Activated CD8-positive, alpha-beta T cell treated with anti-CD3 and anti-CD28 coated beads for 36 hours (primary cell): ENCODE measurements around the gene TATDN2. TPM values are rescaled to one million over a fixed set of nuclear protein-coding genes. Genes with fewer than 3 reads are reported as not detected.
A peak's percentile ranks its signal among the peaks of the same experiment; 100 is the strongest.

Source experiments
- ATAC-seq: fragments of 200-7000 bp; cut with Tn5 transposase; one replicate; pipeline ENCODE4 v1.10.0; 2021; ENCODE audit warnings: mild to moderate bottlenecking, moderate library complexity
- CTCF ChIA-PET: fragments of 350-600 bp; sonication (Branson Sonifier 250); formaldehyde crosslinking; loops from one replicate; lab custom pipeline; 2021; ENCODE audit warnings: antibody characterized with exemption; lab: Charles Lee
- POLR2A ChIA-PET: fragments of 350-600 bp; sonication (Branson Sonifier 250); formaldehyde crosslinking; loops from one replicate; lab custom pipeline; 2021; ENCODE audit warnings: antibody characterized with exemption; lab: Charles Lee
- DNase-seq: peaks from one replicate; pipeline ENCODE4 v3.0.0-alpha.2; 2020
- H3K27ac Mint-ChIP-seq: one replicate; pipeline ENCODE4 v1.8.0; 2021; ENCODE audit warnings: mild to moderate bottlenecking, mixed read lengths
- H3K27me3 Mint-ChIP-seq: one replicate; pipeline ENCODE4 v1.8.0; 2021; ENCODE audit warnings: mixed read lengths
- H3K36me3 Mint-ChIP-seq: one replicate; pipeline ENCODE4 v1.8.0; 2021; ENCODE audit warnings: low read depth, mixed read lengths
- H3K4me1 Mint-ChIP-seq: one replicate; pipeline ENCODE4 v1.8.0; 2021; ENCODE audit warnings: low read depth, mixed read lengths
- H3K4me3 Mint-ChIP-seq: one replicate; pipeline ENCODE4 v1.8.0; 2021; ENCODE audit warnings: mild to moderate bottlenecking, moderate library complexity, mixed read lengths
- H3K9me3 Mint-ChIP-seq: one replicate; pipeline ENCODE4 v1.8.0; 2021; ENCODE audit warnings: mixed read lengths
- CTCF ChIP-seq: fragments of 200-600 bp; IDR thresholded peaks from one replicate; pipeline ENCODE4 v1.8.0; 2022; ENCODE audit warnings: antibody characterized with exemption, mild to moderate bottlenecking
- intact Hi-C: fragments of 100-400 bp; cut with micrococcal nuclease; formaldehyde crosslinking; loops from one replicate; pipeline ENCODE4 v1.10.0; 2022
- total RNA-seq, 2 experiments: library from RNA; stranded (reverse); gene quantifications; one replicate each; pipeline ENCODE4 v1.2.3, GENCODE V29; 2021

The TATDN2 gene
- total RNA-seq, 2 experiments from 2014 or later = 37.1 to 38.5 TPM

DNA sequence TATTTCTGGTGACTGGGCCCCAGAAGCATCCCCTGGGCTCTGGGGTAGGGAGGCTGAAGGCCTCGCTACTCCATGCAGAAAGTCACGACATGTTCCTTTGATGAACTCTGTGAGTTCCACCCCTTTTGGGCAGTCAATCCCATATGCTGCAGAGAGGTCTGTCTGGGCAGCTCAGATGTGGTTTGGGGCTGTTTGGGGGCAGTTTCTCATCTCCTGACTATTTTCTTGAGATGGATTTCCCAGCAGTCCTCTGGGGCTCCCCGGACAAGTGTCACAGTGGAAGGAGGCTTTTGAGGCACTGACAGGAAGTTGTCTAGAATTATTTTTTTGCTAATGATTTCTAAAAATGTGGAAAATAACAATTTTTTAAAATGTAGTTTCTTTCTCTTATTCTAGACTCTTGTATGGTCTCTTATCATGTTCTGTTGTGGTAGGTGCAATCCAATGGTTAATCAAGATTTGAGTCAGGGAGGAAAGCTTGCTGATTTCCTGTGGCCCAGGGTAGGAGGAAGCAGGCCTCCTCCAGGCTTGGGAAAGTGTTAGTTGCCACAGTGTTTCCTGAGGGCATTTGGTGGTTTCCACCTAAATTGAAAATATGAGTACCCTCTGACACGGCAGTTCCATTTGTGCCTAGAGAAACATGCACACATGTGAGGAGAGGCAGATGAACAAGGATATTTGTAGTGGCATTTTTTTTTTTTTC, 19.9 kb upstream of the TATDN2 start:
- Mint-ChIP-seq H3K4me3 (no peak overlapping the region), H3K36me3 (peaks cover 3% of the 10 kb centered on the region), H3K27ac (peak overlapping the region; percentile 83), H3K4me1 (peaks cover 43% of the 10 kb centered on the region), H3K27me3 (no peaks in the 10 kb centered on the region), H3K9me3 (no peaks in the 10 kb centered on the region)
- no peak for TF ChIP-seq CTCF
- intact Hi-C loops = loop anchor here (5.0 to 10.0 kb wide), 3 partner anchors 36 to 86 kb away; partner anchors contain the start of genes IRAK2 and VHL
- CTCF ChIA-PET = interaction anchor here (0.7 to 2.4 kb wide), 3 partner anchors 14 to 37 kb away, joined by 3 to 8 read pairs (median 7); no protein-coding TSS in a partner anchor
- ATAC-seq = peak; percentile 50
- POLR2A ChIA-PET = interaction anchor here (0.7 to 2.1 kb wide), 5 partner anchors 14 to 77 kb away, joined by 3 to 7 read pairs (median 4); partner anchors contain the start of gene TATDN2
- peak; percentile 60 for DNase-seq

DNA sequence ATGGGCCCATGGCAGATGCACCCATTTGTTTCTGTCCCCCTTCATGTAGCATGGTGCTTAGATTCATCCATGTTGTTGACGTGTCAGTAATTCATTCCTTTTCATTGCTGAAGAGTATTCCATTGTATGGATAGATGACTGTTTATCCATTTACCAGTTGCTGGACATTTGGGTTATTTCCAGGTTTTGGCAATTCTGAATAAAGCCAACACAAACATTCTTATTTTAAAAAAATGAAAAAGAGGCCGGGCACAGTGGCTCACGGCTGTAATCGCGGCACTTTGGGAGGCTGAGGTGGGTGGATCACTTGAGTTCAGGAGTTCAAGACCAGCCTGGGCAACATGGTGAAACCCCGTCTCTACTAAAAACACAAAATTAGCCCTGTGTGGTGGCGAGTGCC, 18.7 kb upstream of the TATDN2 start:
- intact Hi-C loops = loop anchor here (5.0 to 10.0 kb wide), 3 partner anchors 37 to 87 kb away; partner anchors contain the start of genes IRAK2 and VHL
- no peaks in the 10 kb centered on the region for H3K27me3 Mint-ChIP-seq
- CTCF ChIA-PET = interaction anchor here (1.0 to 2.4 kb wide), 4 partner anchors 9 to 88 kb away, joined by 3 to 8 read pairs (median 5); partner anchors contain the start of gene VHL
- H3K4me3 Mint-ChIP-seq = no peak overlapping the region
- no peaks in the 10 kb centered on the region for H3K9me3 Mint-ChIP-seq
- ATAC-seq = no peak
- TF ChIP-seq CTCF = no peak
- POLR2A ChIA-PET = interaction anchor here (1.3 to 2.1 kb wide), 3 partner anchors 19 to 43 kb away, joined by 4 to 7 read pairs (median 4); partner anchors contain the start of gene TATDN2
- H3K4me1 Mint-ChIP-seq = peaks cover 33% of the 10 kb centered on the region
- no peak for DNase-seq
- peaks cover 3% of the 10 kb centered on the region for H3K36me3 Mint-ChIP-seq
- peak overlapping the region; percentile 78 for H3K27ac Mint-ChIP-seq

- no peaks in the 10 kb centered on the region for H3K9me3 Mint-ChIP-seq
- no peaks in the 10 kb centered on the region for H3K27me3 Mint-ChIP-seq
- CTCF ChIA-PET = no interaction called here
- no peaks in the 10 kb centered on the region for H3K36me3 Mint-ChIP-seq
- POLR2A ChIA-PET = interaction anchor here (1.1 to 2.0 kb wide), 2 partner anchors 16 to 137 kb away, joined by 3 to 11 read pairs; partner anchors contain the start of gene TATDN2
- no peak overlapping the region for H3K27ac Mint-ChIP-seq
- no peak for TF ChIP-seq CTCF
- H3K4me3 Mint-ChIP-seq = no peak overlapping the region
- DNase-seq (no peak), ATAC-seq (no peak)
- intact Hi-C loops = no loop called here
- peaks cover 23% of the 10 kb centered on the region for H3K4me1 Mint-ChIP-seq
These were observed 16.1 kb upstream of the TATDN2 start for GRCh38 chr3:10232137-10232536.

- no peak for DNase-seq
- H3K36me3 Mint-ChIP-seq = peaks cover 7% of the 10 kb centered on the region
- POLR2A ChIA-PET = interaction anchor here (1.0 to 1.3 kb wide), 2 partner anchors 14 to 87 kb away, joined by 3 to 4 read pairs; partner anchors contain the start of genes SEC13 and TATDN2
- TF ChIP-seq CTCF = no peak
- no peak overlapping the region for H3K27ac Mint-ChIP-seq
- no peak for ATAC-seq
- H3K9me3 Mint-ChIP-seq = no peaks in the 10 kb centered on the region
- H3K4me1 Mint-ChIP-seq = peaks cover 24% of the 10 kb centered on the region
- CTCF ChIA-PET = no interaction called here
- H3K27me3 Mint-ChIP-seq = no peaks in the 10 kb centered on the region
- intact Hi-C loops = no loop called here
- H3K4me3 Mint-ChIP-seq = no peak overlapping the region
These were observed 14.3 kb upstream of the TATDN2 start for GRCh38 chr3:10233988-10234387.
